HG02884 (cell line): ENCODE measurements around the gene SPINK7.
"Not testable (repeated sequence)": the region's sequence is repeated elsewhere in the genome, so short reads cannot be mapped to it uniquely, and the experiment has no call there.

ENCODE experiments used
- ATAC-seq: cut with Tn5 transposase; IDR thresholded peaks from one replicate; pipeline ENCODE4 v1.9.1; 2021; ENCODE audit warnings: mild to moderate bottlenecking, moderate library complexity; ENCODE audit not compliant: unreplicated experiment

SPINK7 gene

DNA sequence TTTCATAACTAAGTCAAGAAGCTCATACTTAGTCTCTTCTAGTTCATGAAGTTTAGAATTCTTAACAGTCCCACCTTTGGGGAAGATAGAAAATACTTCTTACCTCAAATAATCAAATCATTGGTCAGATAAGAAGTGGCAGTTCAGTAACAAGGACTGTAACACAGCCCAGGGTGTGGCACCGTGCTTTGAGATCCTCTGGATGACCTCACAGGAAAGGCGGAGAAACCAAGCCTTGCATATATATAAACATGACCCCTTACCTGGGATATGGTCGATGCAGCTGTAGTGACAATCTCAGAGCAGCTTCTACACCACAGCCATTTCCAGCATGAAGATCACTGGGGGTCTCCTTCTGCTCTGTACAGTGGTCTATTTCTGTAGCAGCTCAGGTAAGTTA lies at the start of gene SPINK7:
SPINK7 (plus strand) TSS at position 271 of the 400 bp plus-strand sequence; CDS start at position 332, 61 bp downstream.
- ATAC-seq = no peak

DNA sequence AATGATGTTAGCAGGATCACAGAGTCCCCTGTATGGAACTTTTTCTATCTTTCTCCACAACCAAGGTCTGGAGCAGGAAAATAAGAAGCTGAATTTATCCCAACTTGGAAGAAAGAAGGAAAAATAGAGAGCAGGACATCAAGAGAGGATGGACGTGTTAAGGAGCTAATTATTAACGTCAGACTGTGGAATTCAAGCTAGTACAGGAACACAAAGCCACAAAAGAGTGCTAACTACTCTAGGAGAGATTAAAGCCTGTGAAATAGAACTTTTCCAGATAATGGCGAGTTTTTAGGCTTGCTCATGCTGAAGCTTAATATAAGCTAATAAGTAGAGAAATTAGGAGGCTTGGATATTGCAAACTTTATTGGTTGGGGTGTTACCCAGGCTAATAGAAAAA lies 44.3 kb upstream of the SPINK7 start:
- ATAC-seq = no peak

DNA sequence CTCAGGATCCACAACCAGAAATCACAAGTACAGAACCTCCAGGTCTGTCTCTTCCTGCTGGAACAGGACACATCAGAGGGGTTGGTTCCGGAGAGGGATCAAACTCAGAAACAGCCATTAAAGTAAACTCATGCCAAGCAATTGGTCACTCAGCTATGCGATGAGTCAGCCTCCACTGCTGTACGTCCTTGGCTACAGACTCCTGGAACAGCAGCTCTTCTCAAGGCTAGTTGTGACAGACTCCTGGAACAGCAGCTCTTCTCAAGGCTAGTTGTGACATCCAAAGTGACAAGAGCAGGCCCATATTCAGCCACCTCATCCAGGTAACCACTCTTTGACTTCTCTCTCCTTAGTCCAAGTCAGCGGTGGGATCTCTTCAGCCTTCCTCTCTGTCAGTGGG lies 43.7 kb upstream of the SPINK7 start, which contains the start of gene SPINK13:
SPINK13 (plus strand) TSS at position 229 of the 400 bp plus-strand sequence. CDS start 1,279 bp downstream, outside the sequence.
- no peak for ATAC-seq

DNA sequence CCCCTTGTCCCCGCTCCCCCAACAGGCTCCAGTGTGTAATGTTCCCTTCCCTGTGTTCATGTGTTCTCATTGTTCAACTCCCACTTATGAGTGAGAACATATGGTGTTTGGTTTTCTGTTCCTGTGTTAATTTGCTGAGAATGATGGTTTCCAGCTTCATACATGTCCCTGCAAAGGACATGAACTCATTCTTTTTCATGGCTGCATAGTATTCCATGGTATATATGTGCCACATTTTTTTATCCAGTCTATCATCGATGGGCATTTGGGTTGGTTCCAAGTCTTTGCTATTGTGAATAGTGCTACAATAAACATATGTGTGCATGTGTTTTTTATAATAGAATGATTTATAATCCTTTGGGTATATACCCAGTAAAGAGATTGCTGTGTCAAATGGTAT lies 37.1 kb upstream of the SPINK7 start:
- ATAC-seq = not testable (repeated sequence)

DNA sequence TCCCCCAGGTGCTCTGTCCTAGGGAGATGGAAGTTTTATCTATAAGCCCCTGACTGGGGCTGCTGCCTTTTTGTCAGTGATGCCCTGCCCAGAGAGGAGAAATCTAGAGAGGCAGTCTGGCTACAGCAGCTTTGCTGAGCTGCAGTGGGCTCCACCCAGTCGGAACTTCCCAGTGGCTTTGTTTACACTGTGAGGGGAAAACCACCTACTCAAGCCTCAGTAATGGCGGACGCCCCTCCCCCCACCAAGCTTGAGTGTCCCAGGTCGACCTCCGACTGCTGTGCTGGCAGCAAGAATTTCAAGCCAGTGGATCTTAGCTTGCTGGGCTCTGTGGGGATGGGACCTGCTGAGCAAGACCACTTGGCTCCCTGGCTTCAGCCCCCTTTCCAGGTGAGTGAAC lies 31.3 kb upstream of the SPINK7 start:
- not testable (repeated sequence) for ATAC-seq

DNA sequence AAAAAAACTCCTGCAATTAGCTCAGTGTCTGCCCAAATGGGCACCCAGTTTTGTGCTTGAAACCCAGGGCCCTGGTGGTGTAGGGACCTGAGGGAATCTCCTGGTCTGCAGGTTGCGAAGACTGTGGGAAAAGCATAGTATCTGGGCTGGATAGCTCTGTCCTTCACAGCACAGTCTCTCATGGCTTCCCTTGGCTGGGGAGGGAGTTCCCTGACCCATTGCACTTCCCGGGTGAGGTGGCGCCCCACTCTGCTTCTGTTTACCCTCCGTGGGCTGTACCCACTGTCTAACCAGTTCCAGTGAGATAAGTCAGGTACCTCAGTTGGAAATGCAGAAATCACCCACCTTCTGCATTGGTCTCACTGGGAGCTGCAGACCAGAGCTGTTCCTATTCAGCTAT lies 30.9 kb upstream of the SPINK7 start:
- ATAC-seq = not testable (repeated sequence)

DNA sequence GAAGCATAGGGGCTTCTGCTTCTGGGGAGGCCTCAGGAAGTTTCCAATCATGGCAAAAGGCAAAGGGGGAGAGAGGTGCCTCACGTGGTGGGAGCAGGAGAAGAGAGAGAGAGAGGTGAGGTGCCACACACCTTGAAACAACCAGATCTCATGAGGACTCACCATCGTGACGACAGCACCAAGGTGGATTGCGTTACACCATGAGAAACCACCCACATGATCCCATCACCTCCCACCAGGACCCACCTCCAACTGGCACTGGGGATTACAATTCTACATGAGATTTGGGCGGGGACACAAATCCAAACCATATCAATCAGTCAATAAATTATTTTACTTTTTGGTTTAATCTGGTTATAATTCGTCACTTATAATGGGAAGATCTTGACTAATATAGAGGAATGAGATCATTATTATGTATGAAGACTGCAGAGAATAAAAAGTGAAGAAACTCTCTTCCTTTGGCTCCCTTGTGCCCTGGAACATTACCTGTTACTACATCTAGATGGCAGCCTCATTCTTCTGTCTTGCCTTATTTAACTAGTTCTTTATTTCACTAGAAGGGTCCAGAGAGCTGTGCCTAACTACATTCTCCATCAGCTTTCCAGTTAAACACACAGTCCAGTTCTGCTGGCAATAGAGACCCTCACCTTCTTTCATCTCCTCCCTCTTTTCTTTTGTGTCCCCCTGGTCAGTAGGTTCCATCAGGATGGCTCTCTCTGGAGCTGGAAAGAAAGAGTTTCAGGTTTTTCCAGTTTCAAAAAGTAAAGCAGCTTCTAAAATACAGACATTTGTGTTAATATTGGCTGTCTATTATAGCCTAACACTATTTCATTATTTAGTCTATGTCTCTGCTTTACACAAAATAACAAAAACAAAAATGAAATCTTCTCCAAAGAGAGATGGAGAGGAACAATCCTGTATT lies 21.7 kb upstream of the SPINK7 start:
- ATAC-seq = no peak

DNA sequence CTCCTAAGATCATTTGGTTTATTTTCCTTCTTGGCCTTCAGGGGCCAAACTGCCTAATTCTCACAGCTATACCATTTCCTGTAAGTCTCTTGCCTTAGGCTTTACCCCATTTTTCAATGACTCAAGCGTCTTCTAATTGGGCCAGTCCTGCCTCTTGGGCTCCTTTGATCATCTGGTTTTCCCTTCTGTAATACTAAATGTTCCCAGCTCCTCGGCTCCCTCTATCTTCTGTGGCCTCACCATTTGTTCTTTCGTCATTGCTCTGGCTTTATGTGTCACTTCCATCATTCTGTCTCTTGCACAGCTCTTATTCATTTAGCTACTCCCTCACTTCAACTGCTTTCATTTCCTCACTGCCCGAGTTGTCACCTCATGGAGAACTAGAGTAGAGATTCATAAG lies 14.5 kb upstream of the SPINK7 start:
- ATAC-seq = no peak

DNA sequence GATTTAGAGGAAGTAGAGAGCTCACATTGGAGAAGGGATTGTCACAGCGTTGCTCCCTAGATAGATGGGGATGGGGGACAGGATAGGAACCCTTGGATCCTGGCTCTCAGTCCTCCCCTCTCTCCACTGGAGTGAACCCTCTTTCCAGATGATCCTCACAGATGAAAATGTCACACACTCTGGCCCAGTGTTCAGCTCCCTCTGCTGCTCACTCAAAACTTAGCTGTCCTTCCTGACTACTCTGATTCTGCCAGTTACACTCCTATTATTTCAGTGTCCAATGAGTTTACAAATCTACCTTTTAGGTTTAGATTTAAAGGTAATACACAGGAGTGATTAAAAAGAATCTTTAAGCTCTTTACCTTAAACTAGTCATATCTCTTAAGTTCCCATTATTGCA lies 5.8 kb upstream of the SPINK7 start:
- ATAC-seq = no peak

DNA sequence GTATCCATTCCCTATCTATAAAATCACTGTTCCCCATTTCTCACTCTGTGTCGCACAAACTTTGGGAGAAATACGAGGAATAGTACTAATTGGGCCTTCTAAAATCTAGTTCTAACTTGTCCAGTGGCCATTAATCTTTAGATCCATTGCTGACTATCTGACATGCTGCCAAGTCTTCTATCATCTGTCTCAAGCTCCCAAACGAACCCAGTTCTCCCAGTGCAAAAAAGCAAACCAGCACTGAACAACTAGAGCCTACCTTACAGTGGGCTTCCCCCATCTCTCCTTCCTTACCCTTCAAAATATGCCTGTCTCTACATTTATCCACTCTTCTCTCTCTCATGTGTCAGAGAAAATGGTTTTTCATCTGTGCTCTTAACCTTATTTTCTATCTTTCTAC lies 3.2 kb upstream of the SPINK7 start:
- no peak for ATAC-seq

DNA sequence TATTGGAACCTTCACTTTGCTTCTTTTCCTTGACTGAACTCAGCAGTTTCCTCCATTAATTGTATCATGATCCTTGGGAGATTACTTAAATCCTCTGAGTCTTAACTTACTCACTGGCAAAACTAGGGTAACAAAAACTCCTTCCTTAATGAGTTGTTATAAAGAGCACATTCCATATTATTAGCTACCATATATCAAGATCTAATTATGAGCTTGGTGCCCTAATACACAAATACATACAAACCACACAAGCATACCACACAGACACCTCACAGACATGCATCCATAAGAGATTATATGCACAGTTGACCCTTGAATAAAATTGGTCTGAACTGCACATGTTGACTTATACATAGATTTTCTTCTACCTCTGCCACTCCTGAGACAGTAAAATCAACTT lies 2.5 kb upstream of the SPINK7 start:
- ATAC-seq = no peak

DNA sequence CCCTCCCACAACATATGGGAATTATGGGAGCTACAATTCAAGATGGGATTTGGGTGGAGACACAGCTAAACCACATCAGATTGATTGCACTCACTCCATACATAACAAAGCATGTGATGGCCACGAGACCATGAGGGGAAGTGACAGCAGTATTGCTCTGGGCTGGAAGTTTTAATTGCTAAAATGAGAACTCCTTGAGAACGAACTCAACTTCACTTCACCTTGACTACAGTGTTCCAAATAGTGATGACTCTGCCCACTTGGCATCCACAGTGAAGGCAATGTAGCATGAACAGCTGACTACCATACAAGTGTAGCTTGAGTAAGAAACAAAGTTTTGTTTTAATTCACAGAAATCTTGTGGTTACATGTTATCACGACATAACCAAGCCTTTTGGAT lies 739 bp upstream of the SPINK7 start:
- ATAC-seq = no peak

DNA sequence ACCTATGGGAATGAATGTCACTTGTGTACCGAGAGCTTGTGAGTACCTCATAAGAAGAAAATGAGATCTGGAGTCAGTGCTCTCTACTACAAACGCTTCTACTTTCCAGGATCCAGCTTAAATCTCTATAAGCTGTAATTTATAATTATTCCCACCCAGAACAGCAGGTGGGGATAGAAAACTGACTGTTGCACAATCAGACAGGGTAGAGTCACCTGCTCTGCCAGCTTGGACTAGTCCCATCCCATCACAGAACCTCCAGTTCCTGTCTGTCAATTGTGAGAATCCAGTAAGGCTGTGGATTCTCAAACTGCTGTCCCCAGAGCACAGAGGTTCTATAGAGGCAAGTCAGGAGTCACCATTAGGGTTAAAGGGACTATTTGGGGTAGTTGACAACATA lies 2.0 kb downstream of the SPINK7 start:
- no peak for ATAC-seq

DNA sequence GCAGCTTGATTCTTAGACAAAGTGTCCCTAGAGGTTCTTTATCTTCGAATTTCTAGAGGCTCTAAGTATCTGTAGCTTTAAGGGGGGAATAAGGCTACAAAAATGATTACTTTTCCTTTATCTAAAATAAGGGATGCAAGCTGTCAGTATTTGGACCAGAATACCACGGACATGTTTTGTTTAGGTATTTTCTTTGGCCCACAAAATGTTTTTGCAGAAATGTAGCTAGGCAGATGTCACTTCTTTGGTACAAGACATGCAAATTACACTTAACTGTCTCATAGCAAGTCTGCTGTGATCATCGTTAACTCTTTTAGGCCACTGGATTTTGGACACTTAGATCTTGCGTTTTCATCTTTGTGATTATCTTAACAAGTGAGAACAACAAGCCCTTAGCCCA lies 2.5 kb downstream of the SPINK7 start:
- ATAC-seq = no peak

DNA sequence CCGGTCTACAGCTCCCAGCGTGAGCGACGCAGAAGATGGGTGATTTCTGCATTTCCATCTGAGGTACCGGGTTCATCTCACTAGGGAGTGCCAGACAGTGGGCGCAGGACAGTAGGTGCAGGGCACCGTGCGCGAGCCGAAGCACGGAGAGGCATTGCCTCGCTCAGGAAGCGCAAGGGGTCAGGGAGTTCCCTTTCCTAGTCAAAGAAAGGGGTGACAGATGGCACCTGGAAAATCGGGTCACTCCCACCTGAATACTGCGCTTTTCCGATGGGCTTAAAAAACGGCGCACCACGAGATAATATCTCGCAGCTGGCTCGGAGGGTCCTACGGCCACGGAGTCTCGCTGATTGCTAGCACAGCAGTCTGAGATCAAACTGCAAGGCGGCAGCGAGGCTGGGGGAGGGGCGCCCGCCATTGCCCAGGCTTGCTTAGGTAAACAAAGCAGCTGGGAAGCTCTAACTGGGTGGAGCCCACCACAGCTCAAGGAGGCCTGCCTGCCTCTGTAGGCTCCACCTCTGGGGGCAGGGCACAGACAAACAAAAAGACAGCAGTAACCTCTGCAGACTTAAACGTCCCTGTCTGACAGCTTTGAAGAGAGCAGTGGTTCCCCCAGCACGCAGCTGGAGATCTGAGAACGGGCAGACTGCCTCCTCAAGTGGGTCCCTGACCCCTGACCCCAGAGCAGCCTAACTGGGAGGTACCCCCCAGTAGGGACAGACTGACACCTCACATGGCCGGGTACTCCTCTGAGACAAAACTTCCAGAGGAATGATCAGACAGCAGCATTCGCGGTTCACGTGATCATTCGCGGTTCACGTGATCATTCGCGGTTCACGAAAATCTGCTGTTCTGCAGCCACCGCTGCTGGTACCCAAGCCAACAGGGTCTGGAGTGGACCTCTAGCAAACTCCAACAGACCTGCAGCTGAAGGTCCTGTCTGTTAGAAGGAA lies 8.1 kb downstream of the SPINK7 start:
- ATAC-seq = not testable (repeated sequence)

DNA sequence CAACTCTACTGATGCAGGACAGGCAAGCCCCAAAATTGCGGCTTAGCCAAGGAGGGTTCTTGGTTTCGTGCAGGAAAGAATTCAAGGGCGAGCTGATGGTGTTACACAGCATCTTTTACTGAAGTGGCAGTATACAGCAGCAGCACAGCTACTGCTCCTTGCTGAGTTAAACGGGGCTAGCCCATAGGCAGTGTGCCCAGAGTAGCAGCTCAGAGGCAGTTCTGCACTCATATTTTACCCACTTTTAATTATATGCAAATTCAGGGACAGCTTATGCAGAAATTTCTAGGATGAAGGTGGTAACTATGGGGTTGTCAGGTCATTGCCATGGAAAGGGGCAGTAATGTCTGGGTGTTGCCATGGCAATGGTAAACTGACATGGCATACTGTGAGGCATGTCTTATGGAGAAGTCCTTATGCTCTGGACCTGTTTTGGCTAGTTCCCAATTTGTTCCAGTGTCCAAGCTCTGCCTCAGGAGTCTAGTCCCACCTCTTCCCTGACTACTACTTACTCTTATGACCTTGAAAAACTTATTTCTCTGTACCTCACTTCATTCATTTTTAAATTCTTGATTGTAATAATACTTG lies 21.1 kb downstream of the SPINK7 start:
- no peak for ATAC-seq

DNA sequence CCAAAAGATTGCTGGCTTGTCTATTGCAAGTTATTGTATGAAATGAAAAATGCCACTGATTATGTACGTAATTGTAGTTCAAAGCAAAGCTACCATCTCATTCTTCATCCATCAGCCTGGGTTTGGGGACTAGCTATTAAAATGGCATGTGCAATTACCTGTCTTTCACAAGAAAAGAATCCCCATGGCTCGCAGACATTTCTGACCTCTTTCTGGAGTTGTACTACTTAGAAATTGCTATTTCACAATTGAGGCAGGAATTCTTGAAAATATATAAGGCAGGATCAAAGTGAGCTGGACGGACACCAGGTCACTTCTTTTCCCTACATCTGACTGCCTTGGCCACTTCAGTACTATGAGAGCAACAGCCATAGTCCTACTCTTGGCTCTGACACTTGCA lies 23.0 kb downstream of the SPINK7 start, which contains the start of gene SPINK9:
SPINK9 (plus strand) TSS at position 301 of the 400 bp plus-strand sequence; CDS start at position 356, 55 bp downstream.
- ATAC-seq = no peak

DNA sequence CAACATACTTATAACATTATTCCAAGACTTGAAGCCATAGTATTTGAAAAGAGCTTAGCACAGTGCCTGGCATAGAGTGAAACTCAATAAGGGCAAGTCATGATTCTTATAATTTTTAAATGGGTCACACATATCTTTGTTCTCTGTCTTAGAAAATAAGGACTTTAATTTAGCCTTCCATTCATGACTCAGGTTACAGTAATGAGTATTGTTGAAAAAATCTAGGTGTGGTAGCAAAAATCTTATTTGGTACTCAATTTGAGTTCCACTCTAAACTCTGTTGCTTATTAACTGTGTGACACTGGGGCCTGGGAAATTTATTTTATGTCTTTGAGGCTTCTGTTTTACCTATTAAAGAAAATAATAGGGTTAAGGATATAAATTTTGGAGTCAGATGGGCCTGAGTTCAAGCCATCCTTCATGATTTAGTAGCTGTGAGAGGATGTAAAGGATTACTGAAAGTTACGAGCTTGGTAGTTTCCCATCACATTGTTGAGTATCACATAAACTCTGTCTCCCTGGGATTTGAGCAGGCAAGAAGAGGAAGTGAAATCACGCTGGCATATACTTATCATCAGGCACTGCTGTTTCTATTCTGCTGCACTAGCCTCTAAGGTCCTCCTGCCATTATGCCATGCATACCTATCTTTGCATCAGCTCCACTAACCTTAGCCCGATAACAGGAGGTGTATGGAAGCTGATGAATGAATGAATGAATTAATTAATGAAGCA lies 24.6 kb downstream of the SPINK7 start:
- ATAC-seq = peak; percentile 63

DNA sequence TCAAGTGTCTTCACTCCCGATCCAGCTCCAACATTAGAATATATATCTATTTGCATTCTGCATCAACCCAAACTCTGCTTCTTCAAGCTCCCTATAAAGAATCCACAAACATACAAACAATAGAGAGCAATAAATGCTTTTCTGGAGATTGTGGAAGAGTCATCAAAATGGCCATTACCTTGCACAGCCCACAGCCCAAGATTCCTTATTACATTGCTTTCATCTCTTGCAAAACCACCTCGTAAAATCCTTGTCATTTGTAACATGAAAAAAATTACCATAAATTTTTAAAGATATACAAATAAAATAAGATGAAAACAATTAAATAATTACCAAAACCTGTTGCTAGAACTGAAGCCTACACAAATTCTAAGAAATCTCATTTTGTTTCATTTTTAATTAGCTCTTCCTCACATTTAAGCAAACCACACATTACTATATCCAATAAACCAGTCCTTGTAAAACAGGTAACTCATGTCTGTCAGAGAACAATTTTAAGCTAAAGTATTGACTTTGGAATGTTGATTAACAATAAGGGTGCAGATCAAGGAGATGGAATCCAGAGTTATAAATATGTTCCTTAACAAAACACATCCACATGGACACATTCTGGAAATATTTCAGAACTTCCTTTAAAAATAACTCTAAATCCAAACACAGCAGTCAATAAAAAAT lies 30.3 kb downstream of the SPINK7 start:
- no peak for ATAC-seq

DNA sequence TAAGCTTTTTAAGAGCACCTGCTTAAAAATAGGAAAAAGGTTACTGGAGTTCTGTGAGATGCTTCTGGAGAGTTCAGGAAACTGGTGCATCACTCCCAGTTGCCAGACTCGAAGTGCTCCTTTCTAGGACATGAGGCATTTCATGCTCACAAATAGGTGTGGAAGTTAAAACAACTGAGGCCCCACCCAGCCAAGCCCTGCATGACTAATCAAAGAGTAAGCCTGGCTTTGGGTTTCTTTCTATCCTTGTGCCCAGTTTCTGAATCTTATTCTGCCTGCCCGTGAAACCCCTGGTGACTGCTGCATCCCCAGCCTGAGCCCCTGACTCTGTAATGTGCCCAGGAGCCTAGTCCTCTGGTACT lies 30.8 kb downstream of the SPINK7 start:
- ATAC-seq = no peak
